Measurements from ENCODE around the gene WSCD1.

DNA sequence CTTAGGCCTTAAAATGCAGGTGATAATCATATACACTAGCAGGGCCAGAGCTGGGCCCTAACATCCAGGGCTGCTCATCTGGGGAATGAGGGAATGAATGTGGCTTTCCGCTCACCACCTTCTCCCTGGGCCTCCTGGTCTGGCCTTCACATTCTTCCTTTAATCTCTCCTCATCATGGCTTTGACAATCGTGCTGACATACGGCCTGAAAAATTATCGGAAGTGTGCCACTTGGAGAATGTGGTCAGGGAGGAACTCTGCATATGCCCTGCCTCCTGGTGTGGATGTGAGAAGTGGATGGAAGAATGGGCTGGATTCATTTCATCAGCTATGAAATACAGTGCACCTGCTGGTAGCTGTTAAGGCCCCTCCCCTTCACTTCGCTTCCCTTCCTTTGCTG lies 2.4 kb downstream of the WSCD1 start:
- TF ChIP-seq EZH2 (IDR thresholded peaks at IDR 0.05) (no peak), POLR2AphosphoS5 (IDR thresholded peaks at IDR 0.05; ENCODE audit: borderline replicate concordance, low read depth, low read length) (no peak), FOXP2 (optimal IDR thresholded peaks at IDR 0.05; ENCODE audit: control extremely low read depth, extremely low read length, insufficient read depth) (no peak)
